Measurements from ENCODE around the gene AGRN. TPM values are rescaled to one million over a fixed set of nuclear protein-coding genes. Genes with fewer than 3 reads are reported as not detected.
"Not testable (repeated sequence)": the region's sequence is repeated elsewhere in the genome, so short reads cannot be mapped to it uniquely, and the experiment has no call there.

AGRN gene
- total and polyA plus RNA-seq, 8 donors: 3.5 to 459 (median 50.5) TPM

DNA sequence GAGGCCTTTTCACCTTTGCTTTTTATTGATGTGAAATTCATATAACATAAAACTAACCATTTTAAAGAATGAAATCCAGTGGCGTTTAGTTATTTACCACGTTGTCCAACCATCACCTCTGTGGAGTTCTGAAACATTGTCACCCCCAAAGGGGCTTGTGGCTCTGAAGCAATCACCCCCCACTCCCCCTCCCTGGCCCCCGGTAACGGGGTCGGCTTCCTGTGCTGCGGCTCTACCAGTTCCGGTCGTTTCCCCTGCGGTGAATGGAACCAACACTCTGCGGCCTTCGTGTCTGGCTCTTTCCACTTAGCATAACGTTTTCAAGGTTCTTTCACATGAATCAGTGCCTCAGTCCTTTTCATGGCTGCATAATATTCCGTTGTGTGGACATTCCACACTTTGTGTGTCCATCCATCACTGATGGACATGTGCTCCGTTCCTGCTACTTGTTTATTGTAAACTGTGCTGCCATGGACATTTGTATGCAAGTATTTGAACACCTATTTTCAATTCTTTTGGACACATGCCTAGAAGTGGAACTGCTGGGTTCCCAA, 8.4 kb upstream of the AGRN start:
- H3K4me1 ChIP-seq: peaks cover 9 to 33% (median 20%) of the 10 kb centered on the region in 4 donors
- no peaks in the 10 kb centered on the region for H3K9me3 ChIP-seq
- intact Hi-C loops (cut with DNase I; ENCODE audit: low total_unique reads): no loop called here
- DNase-seq: no peak
- H3K27ac ChIP-seq: no peak overlapping the region
- H3K27me3 ChIP-seq: peaks cover 0 to 2% (median 0%) of the 10 kb centered on the region in 3 donors
- no peaks in the 10 kb centered on the region for H3K36me3 ChIP-seq
- TF ChIP-seq POLR2AphosphoS5 (IDR thresholded peaks at IDR 0.05): no peak
- no peak for TF ChIP-seq CTCF (IDR thresholded peaks at IDR 0.05)
- TF ChIP-seq EP300 (IDR thresholded peaks at IDR 0.05): no peak
- no peak for TF ChIP-seq POLR2A (IDR thresholded peaks at IDR 0.05)
- no peak overlapping the region for H3K4me3 ChIP-seq
- 76 to 82% (median 79%) methylated on average over 14 of the region's 14 CpGs for WGBS, 5 donors

DNA sequence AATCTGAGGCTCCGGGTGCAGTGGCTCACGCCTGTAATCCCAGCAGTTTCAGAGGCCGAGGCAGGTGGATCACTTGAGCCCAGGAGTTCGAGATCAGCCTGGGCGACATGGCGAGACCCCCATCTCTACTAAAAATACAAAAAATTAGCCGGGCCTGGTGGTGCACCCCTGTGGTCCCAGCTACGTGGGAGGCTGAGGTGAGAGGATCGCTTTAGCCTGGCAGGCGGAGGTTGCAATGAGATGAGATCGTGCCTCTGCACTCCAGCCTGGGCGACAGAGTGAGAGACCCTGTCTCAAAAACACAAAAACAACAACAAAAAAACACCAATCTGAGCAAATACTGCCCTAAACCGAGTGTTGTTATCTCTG, 7.2 kb upstream of the AGRN start:
- H3K36me3 ChIP-seq; intact Hi-C loops (cut with DNase I; ENCODE audit: low total_unique reads); DNase-seq; H3K27me3 ChIP-seq; H3K9me3 ChIP-seq: not testable (repeated sequence)
- 51 to 63% (median 57%) methylated on average over 13 of the region's 13 CpGs for WGBS, 5 donors
- Histone ChIP-seq H3K4me1 (peaks cover 9 to 33% (median 20%) of the 10 kb centered on the region in 4 donors), H3K4me3 (peak overlapping the region; percentile 55 to 64 (median 61)), H3K27ac (peak overlapping the region in 4 of 5 donors; percentile 82 to 94 (median 92))

- Histone ChIP-seq H3K27me3 (no peaks in the 10 kb centered on the region), H3K4me1 (peaks cover 9 to 33% (median 20%) of the 10 kb centered on the region in 4 donors), H3K9me3 (no peaks in the 10 kb centered on the region), H3K27ac (peak within 1 kb of the TSS; percentile 82 to 94 (median 91)), H3K4me3 (peak within 1 kb of the TSS; percentile 55 to 64 (median 61)), H3K36me3 (no peaks in the 10 kb centered on the region)
- WGBS, 5 donors: 0 to 6% (median 3%) methylated on average over 24 to 30 of the region's 30 CpGs
- peak; percentile 93 to 97 for DNase-seq
- intact Hi-C loops (cut with DNase I; ENCODE audit: low total_unique reads): no loop called here
- TF ChIP-seq POLR2A (IDR thresholded peaks at IDR 0.05) (peak in 1 of 4 donors; percentile 61), POLR2AphosphoS5 (IDR thresholded peaks at IDR 0.05) (peak; percentile 86 to 95 (median 93)), CTCF (IDR thresholded peaks at IDR 0.05) (no peak)
Observed at GRCh38 chr1:1013105-1013921, 6.6 kb upstream of the AGRN start, which contains the start of gene ISG15. Gene ISG15 (plus strand): TSS chr1:1013497. CDS start chr1:1013574, 77 bp downstream.

DNA sequence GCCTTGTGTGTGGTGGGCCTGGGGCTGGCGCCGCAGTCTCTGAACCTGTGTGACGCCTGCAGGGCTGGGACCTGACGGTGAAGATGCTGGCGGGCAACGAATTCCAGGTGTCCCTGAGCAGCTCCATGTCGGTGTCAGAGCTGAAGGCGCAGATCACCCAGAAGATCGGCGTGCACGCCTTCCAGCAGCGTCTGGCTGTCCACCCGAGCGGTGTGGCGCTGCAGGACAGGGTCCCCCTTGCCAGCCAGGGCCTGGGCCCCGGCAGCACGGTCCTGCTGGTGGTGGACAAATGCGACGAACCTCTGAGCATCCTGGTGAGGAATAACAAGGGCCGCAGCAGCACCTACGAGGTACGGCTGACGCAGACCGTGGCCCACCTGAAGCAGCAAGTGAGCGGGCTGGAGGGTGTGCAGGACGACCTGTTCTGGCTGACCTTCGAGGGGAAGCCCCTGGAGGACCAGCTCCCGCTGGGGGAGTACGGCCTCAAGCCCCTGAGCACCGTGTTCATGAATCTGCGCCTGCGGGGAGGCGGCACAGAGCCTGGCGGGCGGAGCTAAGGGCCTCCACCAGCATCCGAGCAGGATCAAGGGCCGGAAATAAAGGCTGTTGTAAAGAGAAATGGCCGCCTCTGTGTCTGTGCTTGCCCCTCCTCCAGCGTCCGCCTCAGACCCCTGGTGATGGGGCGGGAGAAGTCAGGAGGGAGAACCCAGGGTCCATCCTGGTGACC, 5.8 kb upstream of the AGRN start:
- WGBS, 5 donors: 51 to 68% (median 66%) methylated on average over 21 to 41 of the region's 41 CpGs
- H3K9me3 ChIP-seq: no peaks in the 10 kb centered on the region
- H3K27ac ChIP-seq: peak overlapping the region; percentile 82 to 94 (median 91)
- TF ChIP-seq POLR2AphosphoS5 (IDR thresholded peaks at IDR 0.05) (no peak), POLR2A (IDR thresholded peaks at IDR 0.05) (no peak), EP300 (IDR thresholded peaks at IDR 0.05) (no peak), CTCF (IDR thresholded peaks at IDR 0.05) (no peak)
- no peaks in the 10 kb centered on the region for H3K36me3 ChIP-seq
- H3K27me3 ChIP-seq: no peaks in the 10 kb centered on the region
- intact Hi-C loops (cut with DNase I; ENCODE audit: low total_unique reads): no loop called here
- peak; percentile 38 to 67 for DNase-seq
- H3K4me1 ChIP-seq: peaks cover 9 to 39% (median 22%) of the 10 kb centered on the region in 4 donors
- peak overlapping the region; percentile 55 to 64 (median 61) for H3K4me3 ChIP-seq
